Activated CD8-positive, alpha-beta memory T cell treated with anti-CD3 and anti-CD28 coated beads, Interleukin-2, amount 10 ng/mL, durations not matched to agents 7 days and 5 days (primary cell): Measurements from ENCODE around the gene SSR3. TPM values are rescaled to one million over a fixed set of nuclear protein-coding genes. Genes with fewer than 3 reads are reported as not detected.

Source experiments
- ATAC-seq: fragments of 150-1000 bp; cut with Tn5 transposase; one replicate; pipeline ENCODE4 v1.10.0; 2021; ENCODE audit warnings: moderate library complexity
- CTCF ChIA-PET: fragments of 350-600 bp; sonication (Branson Sonifier 250); formaldehyde crosslinking; loops from one replicate; lab custom pipeline; 2021; ENCODE audit warnings: antibody characterized with exemption; lab: Charles Lee
- DNase-seq: peaks from one replicate; pipeline ENCODE4 v3.0.0-alpha.2; 2020
- H3K27ac Mint-ChIP-seq: one replicate; pipeline ENCODE4 v1.8.0; 2021; ENCODE audit warnings: mild to moderate bottlenecking, mixed read lengths
- H3K27me3 Mint-ChIP-seq: one replicate; pipeline ENCODE4 v1.8.0; 2021; ENCODE audit warnings: mixed read lengths
- H3K36me3 Mint-ChIP-seq: one replicate; pipeline ENCODE4 v1.8.0; 2021; ENCODE audit warnings: mild to moderate bottlenecking, mixed read lengths
- H3K4me1 Mint-ChIP-seq: one replicate; pipeline ENCODE4 v1.8.0; 2021; ENCODE audit warnings: mixed read lengths
- H3K4me3 Mint-ChIP-seq: one replicate; pipeline ENCODE4 v1.8.0; 2021; ENCODE audit warnings: mild to moderate bottlenecking, moderate library complexity, mixed read lengths
- H3K9me3 Mint-ChIP-seq: one replicate; pipeline ENCODE4 v1.8.0; 2022; ENCODE audit warnings: low read depth, mixed read lengths
- total RNA-seq, 2 experiments: library from RNA; stranded (reverse); gene quantifications; one replicate each; pipeline ENCODE4 v1.2.3, GENCODE V29; 2021

SSR3 gene
- total RNA-seq, 2 experiments from 2014 or later, result 121 to 147 TPM

DNA sequence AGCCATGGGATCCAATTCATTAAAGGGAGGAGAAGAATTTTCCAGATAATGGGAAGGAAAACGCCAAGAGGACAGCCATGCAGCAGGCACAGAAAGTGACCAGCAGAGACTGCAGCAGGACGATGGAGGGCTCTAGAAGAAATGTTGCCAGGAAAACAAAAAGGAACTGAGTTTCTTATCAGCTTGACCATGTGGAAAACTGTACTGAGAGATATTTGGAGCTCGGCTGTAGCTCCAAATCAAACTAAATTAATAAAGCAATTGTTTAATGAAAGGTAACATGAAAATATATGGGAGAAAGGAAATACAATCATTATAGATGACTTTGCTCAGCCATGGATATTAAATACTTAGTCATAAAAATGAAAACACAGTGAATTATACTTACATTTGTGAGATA lies 63.7 kb downstream of the SSR3 start:
- H3K27me3 Mint-ChIP-seq, result no peaks in the 10 kb centered on the region
- DNase-seq, result no peak
- ATAC-seq, result no peak
- peaks cover 3% of the 10 kb centered on the region for H3K36me3 Mint-ChIP-seq
- no peak overlapping the region for H3K27ac Mint-ChIP-seq
- peaks cover 7% of the 10 kb centered on the region for H3K4me1 Mint-ChIP-seq
- CTCF ChIA-PET, result no interaction called here
- H3K9me3 Mint-ChIP-seq, result no peaks in the 10 kb centered on the region
- H3K4me3 Mint-ChIP-seq, result no peak overlapping the region

Other genes starting within 250 kb of the SSR3 start
- 10 to 100 TPM; 31.6 to 42.8 TPM for gene TIPARP, start 119.5 kb upstream of the SSR3 start, total RNA-seq